GM19238 (cell line): ENCODE measurements around the gene C5.
"Not testable (repeated sequence)": the region's sequence is repeated elsewhere in the genome, so short reads cannot be mapped to it uniquely, and the experiment has no call there.

Experiments
- DNase-seq: peaks from one replicate; pipeline ENCODE4 v3.0.0; 2011; ENCODE audit warnings: low spot score; ENCODE audit not compliant: insufficient read length

Gene C5

DNA sequence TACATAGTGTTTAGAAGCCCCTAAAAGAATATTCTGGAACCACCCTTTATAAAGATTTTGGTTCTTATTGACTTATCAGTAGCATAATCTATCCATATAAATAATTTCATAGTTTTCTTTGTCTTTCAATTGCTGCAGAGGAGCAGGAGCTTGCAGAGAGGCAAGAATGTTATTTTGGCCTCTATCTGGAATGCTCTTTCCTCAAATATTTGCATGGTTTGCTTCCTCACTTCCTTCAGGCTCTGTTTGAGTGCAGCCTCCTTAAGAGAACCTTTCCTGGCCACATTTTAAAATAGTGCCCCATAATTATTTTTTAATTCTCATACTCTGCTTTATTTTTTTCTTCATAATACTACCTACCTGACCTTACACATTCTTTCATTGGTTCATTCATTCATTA, 1.5 kb downstream of the C5 start:
- no peak for DNase-seq

DNA sequence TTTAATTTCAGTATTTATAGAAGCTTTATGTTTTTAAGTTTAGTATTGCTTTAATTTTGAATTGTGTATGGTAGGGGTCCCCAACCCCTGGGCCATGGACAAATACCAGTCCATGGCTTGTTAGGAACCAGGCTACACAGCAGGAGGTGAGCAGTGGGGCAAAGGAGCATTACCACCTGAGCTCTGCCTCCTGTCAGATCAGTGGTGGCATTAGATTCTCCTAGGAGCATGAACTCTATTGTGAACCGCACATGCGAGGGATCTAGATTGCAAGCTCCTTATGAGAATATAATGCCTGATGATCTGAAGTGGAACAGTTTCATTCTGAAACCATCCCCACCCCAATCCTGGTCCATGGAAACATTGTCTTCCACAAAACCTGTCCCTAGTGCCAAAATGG, 1.9 kb downstream of the C5 start:
- no peak for DNase-seq

DNA sequence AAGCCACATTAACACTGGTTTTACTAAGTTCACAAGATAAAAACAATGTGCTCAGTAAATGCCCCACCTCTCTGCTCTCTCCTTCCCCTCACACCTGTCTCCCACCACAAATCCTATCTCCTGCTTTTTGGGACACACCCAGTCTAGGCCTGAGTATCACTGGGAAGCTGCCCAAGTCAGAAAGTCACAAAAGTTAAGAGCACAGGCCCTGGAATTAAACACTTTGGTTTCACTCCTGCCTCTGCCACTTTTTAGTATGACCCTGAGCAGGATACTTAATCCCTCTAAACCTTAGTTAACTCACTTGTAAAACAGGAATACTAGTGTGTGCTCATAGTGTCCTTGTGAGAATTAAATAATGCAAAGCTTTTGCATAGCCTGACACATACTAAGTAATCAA, 11.3 kb downstream of the C5 start:
- no peak for DNase-seq

DNA sequence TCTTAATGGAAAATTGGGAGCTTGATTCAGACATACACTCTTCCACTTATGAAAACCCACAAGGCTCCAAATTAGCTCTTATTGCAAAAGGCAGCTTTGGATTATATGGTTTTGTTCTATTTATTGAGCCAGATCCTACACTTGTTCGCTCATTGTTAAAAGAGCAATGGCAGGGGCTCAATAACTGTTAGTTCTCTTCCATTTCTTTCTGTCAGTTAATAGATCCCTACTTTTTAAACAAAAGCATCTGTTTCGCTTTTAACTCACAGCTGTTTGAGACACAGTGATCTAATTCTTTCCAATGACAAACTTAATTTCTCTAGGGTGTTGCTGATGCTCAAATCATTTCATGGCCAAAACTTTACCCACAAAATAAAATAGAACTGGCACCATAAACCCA, 11.7 kb downstream of the C5 start:
- no peak for DNase-seq

DNA sequence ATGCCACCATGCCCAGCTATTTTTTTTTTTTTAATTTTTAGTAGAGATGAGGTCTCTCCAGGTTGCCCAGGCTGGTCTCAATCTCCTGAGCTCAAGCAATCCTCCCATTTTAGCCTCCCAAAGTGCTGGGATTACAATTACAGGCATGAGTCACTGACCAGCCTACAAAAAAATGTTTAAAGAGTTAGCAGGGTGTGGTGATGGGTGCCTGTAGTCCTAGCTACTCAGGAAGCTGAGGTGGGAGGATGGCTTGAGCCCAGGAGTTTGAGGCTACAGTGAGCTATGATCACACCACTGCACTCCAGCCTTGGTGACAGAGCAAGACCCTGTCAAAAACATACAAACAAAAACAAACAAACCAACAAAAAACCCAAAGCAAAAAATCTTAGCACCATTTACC, 14.4 kb downstream of the C5 start:
- not testable (repeated sequence) for DNase-seq

- DNase-seq = no peak
Observed at GRCh38 chr9:121034529-121034928, 15.5 kb downstream of the C5 start.

GRCh38 chr9:121029469-121029868, 20.6 kb downstream of the C5 start:
- DNase-seq = no peak

GRCh38 chr9:121028285-121028684, 21.8 kb downstream of the C5 start:
- DNase-seq = not testable (repeated sequence)

- DNase-seq = no peak
Observed at GRCh38 chr9:121026768-121027167, 23.3 kb downstream of the C5 start.

GRCh38 chr9:121026260-121026691, 23.8 kb downstream of the C5 start:
- DNase-seq = no peak

GRCh38 chr9:121024237-121024636, 25.8 kb downstream of the C5 start:
- DNase-seq = no peak

- no peak for DNase-seq
Observed at GRCh38 chr9:121023064-121023463, 27.0 kb downstream of the C5 start.

DNA sequence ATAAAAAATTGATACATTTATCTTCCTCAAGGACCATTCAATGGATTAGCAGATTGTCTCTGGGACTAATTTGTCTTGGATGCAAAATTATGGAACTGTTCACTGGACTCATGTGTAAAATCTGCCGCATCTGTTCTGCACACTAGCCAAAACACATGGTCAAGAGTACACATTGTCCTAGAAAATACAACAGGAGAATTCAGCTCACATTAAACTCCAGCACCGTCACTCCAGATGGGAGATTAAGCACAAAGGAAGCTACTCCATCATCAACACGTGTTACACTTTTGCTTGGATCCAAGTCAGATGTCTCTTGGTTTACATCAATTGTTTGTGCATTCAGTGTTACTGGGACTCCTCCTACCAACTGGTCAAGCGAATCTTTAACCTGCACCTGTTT, 28.8 kb downstream of the C5 start:
- no peak for DNase-seq

- DNase-seq = no peak
Observed at GRCh38 chr9:121019273-121019672, 30.8 kb downstream of the C5 start.

- DNase-seq = no peak
Observed at GRCh38 chr9:121013911-121014310, 36.2 kb downstream of the C5 start.

DNA sequence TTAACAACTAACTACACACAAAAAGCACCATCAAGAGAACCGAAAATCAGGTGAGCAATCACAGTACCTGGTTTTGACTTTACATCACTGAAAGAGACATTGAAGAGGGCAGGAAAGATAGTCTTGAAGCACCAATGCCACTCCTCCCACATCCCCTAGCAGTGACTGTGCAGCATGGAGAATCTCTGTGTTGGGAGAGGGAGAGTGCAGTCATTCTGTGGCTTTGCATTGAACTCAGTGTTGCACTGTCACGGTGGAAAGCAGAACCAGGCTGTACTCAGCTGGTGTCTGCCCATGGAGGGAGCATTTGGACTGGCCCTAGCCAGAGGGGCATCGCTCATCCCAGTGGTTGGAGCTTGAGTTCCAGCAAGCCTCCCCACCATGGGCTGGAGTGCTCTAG, 40.4 kb downstream of the C5 start:
- no peak for DNase-seq

- no peak for DNase-seq
Observed at GRCh38 chr9:120999317-120999716, 50.8 kb downstream of the C5 start.

DNA sequence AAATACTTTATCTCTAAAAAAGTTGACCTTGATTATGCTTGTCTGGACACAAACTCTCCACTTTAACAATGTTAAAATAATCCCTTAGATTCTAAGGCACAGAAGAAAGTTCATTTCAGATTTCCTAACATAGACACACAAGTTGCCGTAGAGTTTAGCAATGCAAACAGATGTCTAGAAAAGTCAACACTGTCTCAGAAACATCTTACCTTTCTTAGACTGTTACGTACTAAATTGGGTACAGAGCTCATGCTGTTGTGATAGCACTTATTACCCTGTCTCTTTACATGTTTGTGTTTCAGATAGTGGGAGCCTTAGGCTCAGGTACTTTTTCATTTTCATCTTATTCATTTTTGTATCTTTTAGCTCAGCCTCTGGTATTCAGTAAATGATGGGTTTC, 52.0 kb downstream of the C5 start:
- DNase-seq = no peak

DNA sequence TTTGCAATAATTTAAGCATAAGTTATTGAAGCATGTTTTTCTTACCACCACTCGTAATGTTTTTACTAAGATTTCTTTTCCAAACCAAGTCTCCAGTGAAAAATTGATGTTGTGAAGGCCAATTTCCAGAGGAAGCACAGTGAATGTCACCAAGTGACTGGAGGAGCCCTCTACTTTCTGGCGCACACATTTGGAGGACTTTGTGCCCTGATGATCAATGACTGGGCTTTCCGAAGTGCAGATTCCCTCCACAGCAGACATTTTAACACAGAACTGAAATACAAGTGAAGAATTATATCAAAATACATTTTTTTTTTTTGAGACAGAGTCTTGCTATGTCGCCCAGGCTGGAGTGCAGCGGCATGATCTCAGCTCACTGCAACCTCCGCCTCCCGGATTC, 52.6 kb downstream of the C5 start:
- no peak for DNase-seq

DNA sequence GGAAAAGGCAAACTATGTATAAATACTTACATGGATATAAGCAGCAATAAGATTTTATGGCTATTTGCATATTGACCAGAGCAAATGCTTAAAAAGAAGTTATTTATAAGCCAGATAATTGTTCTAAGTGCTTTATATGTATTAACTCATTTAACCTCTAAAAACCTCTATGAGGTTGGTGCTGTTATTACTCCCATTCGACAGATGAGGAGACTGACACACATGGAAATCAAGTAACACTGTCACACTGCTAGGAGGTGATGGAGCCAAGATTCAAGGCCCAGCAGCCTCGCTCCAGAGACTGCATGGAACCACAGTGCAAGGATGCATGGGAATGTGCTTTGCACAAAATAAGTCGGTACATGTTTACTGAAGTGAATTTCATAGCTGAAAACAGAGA, 53.7 kb downstream of the C5 start:
- DNase-seq = no peak

GRCh38 chr9:120989065-120989464, 61.0 kb downstream of the C5 start:
- no peak for DNase-seq

DNA sequence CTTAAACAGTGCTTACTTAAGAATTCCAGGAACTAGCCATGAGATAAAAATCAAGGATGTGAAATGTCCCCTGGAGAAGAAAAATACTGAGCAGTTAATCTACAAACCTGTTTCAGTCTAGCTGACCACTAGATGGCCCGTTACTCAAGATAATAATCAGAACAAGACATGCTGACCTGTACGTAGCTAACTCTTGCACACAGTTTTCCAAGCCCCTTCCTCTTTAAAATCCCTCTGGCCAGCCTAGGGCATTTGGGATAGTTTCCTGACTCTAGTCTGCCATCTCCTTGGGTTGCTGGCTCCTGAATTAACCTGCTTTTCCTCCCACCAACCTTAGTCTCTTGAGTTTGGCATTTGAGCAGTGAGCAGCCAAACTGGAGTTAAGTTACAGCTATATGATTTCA, 64.3 kb downstream of the C5 start:
- DNase-seq = no peak

- DNase-seq = no peak
Observed at GRCh38 chr9:120983259-120983837, 66.7 kb downstream of the C5 start.

DNA sequence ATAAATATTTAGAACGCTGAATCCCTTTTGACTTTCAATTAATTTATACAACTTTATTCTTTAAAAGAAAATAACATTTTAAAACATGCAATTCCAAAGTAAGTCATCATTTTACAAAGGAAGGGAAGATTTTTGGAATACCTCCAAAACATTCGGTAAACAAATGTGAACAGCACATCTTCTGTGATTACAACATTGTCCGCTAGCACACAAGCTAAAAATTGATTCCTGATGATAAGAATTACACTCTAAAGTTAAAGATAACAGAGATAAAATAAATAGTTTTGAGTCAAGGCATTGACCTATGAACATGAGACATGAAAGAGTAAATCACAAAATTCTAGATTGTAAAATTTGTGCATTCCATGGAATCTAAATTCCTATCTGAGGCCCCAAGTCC, 67.2 kb downstream of the C5 start:
- no peak for DNase-seq
